Esophagus muscularis mucosa (tissue), 4 donors: ENCODE results near the gene LRRTM4.

Experiments used
- EP300 ChIP-seq: sonication (generic); formaldehyde crosslinking; IDR thresholded peaks from one replicate; pipeline ENCODE4 v1.6.1; 2017; ENCODE audit warnings: antibody characterized with exemption
- POLR2AphosphoS5 ChIP-seq, 2 donors: sonication (generic); formaldehyde crosslinking; IDR thresholded peaks; one replicate each; pipeline ENCODE4 v1.6.1; 2017; ENCODE audit warnings: antibody characterized with exemption in 2 of 2
- TF ChIP-seq, protein P1 (sequence below), 3 experiments: fragments of 200-600 bp in 2 of 3; fragments of 450-650 bp in 1 of 3; sonication (generic) in 2 of 3; IDR thresholded peaks; one replicate each; pipeline ENCODE4 v1.5.1; 2017 to 2019; ENCODE audit warnings: antibody characterized with exemption in 3 of 3, mild to moderate bottlenecking in 2 of 3, moderate library complexity in 1 of 3

DNA sequence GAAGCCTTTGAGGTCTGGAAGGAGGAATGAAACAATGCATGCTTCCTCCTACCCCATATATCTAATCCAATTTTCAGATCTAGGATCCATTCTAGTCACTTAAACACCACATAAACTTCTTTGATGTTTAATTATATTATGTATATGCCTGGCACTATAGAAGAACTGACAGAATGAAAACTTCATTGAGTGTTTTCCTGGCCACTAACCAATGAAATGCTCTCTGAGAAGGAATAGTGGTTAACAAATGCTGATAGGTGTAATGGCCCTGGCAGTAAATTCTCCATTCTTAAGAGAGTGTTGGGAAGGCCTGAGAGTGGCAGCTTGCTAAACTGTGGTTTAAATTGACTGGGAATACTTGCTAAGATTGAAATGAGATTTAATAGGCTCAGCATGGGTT lies 710.0 kb downstream of the LRRTM4 start:
- TF ChIP-seq, protein P1, sequence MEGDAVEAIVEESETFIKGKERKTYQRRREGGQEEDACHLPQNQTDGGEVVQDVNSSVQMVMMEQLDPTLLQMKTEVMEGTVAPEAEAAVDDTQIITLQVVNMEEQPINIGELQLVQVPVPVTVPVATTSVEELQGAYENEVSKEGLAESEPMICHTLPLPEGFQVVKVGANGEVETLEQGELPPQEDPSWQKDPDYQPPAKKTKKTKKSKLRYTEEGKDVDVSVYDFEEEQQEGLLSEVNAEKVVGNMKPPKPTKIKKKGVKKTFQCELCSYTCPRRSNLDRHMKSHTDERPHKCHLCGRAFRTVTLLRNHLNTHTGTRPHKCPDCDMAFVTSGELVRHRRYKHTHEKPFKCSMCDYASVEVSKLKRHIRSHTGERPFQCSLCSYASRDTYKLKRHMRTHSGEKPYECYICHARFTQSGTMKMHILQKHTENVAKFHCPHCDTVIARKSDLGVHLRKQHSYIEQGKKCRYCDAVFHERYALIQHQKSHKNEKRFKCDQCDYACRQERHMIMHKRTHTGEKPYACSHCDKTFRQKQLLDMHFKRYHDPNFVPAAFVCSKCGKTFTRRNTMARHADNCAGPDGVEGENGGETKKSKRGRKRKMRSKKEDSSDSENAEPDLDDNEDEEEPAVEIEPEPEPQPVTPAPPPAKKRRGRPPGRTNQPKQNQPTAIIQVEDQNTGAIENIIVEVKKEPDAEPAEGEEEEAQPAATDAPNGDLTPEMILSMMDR (IDR thresholded peaks at IDR 0.05) = no peak
- no peak for TF ChIP-seq POLR2AphosphoS5 (IDR thresholded peaks at IDR 0.05)
- TF ChIP-seq EP300 = no peak
